AG09309 (cell line): ENCODE results near the gene MRPS18B.

Source experiments
- DNase-seq: peaks from one replicate; pipeline ENCODE4 v3.0.0-alpha.2; 2010; ENCODE audit warnings: low read depth
- H3K4me3 ChIP-seq: 2 replicates; pipeline ENCODE4 v1.5.1; 2011; ENCODE audit warnings: mild to moderate bottlenecking, low read depth, low read length, moderate library complexity; ENCODE audit not compliant: control insufficient read depth
- CTCF ChIP-seq: IDR thresholded peaks from 2 replicates; pipeline ENCODE4 v1.5.1; 2011; ENCODE audit warnings: mild to moderate bottlenecking, low read depth, low read length, inconsistent platforms; ENCODE audit not compliant: insufficient read depth, control insufficient read depth; ENCODE audit errors: missing control alignments

The MRPS18B gene

GRCh38 chr6:30618270-30618797, 694 bp downstream of the MRPS18B start:
- peak overlapping the region; percentile 58 for H3K4me3 ChIP-seq
- no peak for DNase-seq
- no peak for TF ChIP-seq CTCF

GRCh38 chr6:30619561-30619960, 1.9 kb downstream of the MRPS18B start:
- no peak for TF ChIP-seq CTCF

DNA sequence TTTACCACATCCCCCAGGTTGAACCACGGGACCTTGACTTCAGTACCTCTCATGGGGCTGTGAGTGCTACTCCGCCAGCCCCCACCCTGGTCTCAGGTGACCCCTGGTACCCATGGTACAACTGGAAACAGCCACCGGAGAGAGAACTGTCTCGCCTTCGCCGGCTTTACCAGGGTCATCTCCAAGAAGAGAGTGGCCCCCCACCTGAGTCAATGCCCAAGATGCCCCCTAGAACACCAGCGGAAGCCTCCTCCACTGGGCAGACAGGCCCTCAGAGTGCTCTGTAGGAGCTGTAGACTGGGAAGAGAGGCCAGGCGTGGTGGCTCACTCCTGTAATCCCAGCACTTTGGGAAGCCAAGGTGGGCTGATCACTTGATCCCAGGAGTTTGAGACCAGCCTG, 7.9 kb downstream of the MRPS18B start:
- TF ChIP-seq CTCF, result no peak
- H3K4me3 ChIP-seq, result no peak overlapping the region
- no peak for DNase-seq

More at GRCh38 chr6:30619561-30619960, 1.9 kb downstream of the MRPS18B start:
- no peak for DNase-seq
- no peak overlapping the region for H3K4me3 ChIP-seq

DNA sequence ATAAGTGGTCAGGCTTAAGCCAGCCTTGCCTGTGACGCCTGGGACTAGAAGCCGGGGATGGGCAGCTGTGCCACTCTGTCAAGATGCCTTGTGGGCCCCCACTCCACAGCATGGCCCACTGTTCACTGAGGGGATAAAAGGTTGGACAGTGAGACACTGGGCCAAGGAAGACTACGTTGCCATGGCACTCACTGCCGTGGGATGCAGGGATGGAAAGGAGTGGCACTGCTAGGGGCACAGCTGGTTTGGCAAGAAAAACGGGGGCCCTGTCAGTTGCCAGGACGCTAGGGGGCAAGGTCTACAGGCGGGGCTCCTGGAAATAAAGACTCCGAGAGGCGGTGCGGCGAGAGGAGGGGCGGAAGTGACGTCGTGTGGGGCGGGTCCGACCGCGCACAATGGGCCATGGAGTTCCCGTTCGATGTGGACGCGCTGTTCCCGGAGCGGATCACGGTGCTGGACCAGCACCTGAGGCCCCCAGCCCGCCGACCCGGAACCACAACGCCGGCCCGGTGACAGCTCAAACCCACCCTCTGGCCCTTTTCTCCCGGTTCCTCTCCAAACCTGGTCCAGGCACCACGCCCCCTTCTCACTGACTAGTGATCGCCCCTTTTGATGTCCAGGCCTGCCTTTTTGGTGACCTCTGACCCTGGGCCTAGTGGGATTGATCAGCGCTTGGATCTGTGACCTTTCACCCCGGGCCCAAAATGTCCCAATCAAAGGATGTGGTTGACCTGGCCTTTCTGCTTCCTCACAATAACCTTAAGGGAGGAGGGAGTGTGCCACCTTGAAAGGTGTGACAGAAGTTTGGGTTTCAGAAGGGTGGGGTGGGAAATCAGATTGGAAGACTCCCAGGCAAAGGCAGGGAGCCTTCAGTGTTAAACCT, 9.1 kb downstream of the MRPS18B start, which contains the start of gene ATAT1:
TSS of gene ATAT1 (plus strand) at position 391 of the 883 bp plus-strand sequence.
- TF ChIP-seq CTCF, result peak; percentile 44
- DNase-seq, result no peak
- peak within 1 kb of the TSS; percentile 82 for H3K4me3 ChIP-seq

- TF ChIP-seq CTCF, result no peak
- H3K4me3 ChIP-seq, result no peak overlapping the region
- DNase-seq, result no peak
Measured at GRCh38 chr6:30635834-30636233, 18.2 kb downstream of the MRPS18B start.

DNA sequence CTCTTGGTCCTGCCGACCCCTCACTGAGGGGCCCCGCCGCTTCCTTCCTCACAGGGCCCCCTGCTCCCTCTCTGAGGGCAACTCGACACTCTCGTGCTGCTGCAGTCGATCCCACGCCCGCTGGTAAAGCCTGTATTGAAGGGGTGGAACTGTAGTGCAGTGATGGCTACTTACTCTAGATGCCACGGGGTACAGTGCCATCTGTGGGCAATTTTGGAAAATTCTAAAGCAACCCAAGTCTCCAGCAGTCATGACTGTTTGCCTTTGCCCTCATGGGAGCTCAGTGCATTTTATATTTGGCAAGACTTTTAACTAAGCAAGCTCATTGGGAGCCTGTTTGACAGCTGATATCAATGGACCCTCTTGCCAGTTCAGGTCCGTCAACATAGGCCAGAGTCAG, 22.8 kb downstream of the MRPS18B start:
- no peak for DNase-seq
- H3K4me3 ChIP-seq, result no peak overlapping the region
- no peak for TF ChIP-seq CTCF
